Breast epithelium (tissue), 4 donors: ENCODE results near the gene ALK. TPM values are rescaled to one million over a fixed set of nuclear protein-coding genes. Genes with fewer than 3 reads are reported as not detected.

Experiments
- DNase-seq, 2 donors: peaks; one replicate each; pipeline ENCODE4 v3.0.0-alpha.2; 2019; ENCODE audit warnings: low spot score in 2 of 2
- H3K27ac ChIP-seq, 2 donors: fragments of 200-600 bp; sonication (generic) in 1 of 2; one replicate each; pipeline ENCODE4 v1.5.1; 2016 to 2019; ENCODE audit warnings: mild to moderate bottlenecking in 1 of 2
- H3K27me3 ChIP-seq, 2 donors: fragments of 200-600 bp; sonication (generic) in 1 of 2; one replicate each; pipeline versions ENCODE4 v1.5.1 to v1.6.0; 2017 to 2019; ENCODE audit warnings: control low read depth in 1 of 2, mild to moderate bottlenecking in 1 of 2
- H3K36me3 ChIP-seq: fragments of 200-600 bp; one replicate; pipeline ENCODE4 v1.5.1; 2019
- H3K4me1 ChIP-seq, 2 donors: fragments of 200-600 bp; sonication (generic); one replicate each; pipeline ENCODE4 v1.5.1; 2016 to 2019; ENCODE audit warnings: control low read depth in 1 of 2
- H3K4me3 ChIP-seq, 3 donors: fragments of 200-600 bp; sonication (generic); 1 replicate in 2 of 3; 2 replicates in 1 of 3; pipeline ENCODE4 v1.5.1; 2016 to 2019; ENCODE audit warnings: mild to moderate bottlenecking in 3 of 3, moderate library complexity in 2 of 3
- H3K9me3 ChIP-seq, 2 donors: fragments of 200-600 bp; sonication (generic) in 1 of 2; one replicate each; pipeline ENCODE4 v1.5.1; 2016 to 2019; ENCODE audit warnings: control low read depth in 1 of 2
- CTCF ChIP-seq, 3 donors: fragments of 450-650 bp; IDR thresholded peaks; one replicate each; pipeline ENCODE4 v1.5.1; 2016 to 2017; ENCODE audit warnings: antibody characterized with exemption in 3 of 3, mild to moderate bottlenecking in 3 of 3, moderate library complexity in 3 of 3
- POLR2A ChIP-seq: fragments of 450-650 bp; IDR thresholded peaks from one replicate; pipeline ENCODE4 v1.6.1; 2016; ENCODE audit warnings: antibody characterized with exemption, mild to moderate bottlenecking, moderate library complexity
- POLR2AphosphoS5 ChIP-seq, 3 donors: sonication (generic); formaldehyde crosslinking; IDR thresholded peaks; one replicate each; pipeline ENCODE4 v1.6.1; 2017; ENCODE audit warnings: antibody characterized with exemption in 3 of 3
- intact Hi-C: fragments of 100-400 bp; cut with DNase I; formaldehyde crosslinking; loops from one replicate; pipeline ENCODE4 v1.15.1; 2023; ENCODE audit warnings: low total_unique reads
- total RNA-seq, 3 donors: library from RNA; depleted of rRNA; stranded (reverse); fragments of >200 nt; gene quantifications; one replicate each; pipeline ENCODE4 v1.1.0, GENCODE V29; 2016

The ALK gene
- total RNA-seq, 3 donors from 2014 or later: 0.33 to 5.6 (median 0.64) TPM

- H3K4me3 ChIP-seq: no peak overlapping the region
- no peaks in the 10 kb centered on the region for H3K4me1 ChIP-seq
- no peaks in the 10 kb centered on the region for H3K27me3 ChIP-seq
- DNase-seq: no peak
- no peaks in the 10 kb centered on the region for H3K36me3 ChIP-seq
- TF ChIP-seq POLR2AphosphoS5 (IDR thresholded peaks at IDR 0.05) (no peak), POLR2A (no peak), CTCF (IDR thresholded peaks at IDR 0.05) (no peak)
- no peak overlapping the region for H3K27ac ChIP-seq
- H3K9me3 ChIP-seq: no peaks in the 10 kb centered on the region
- intact Hi-C loops: no loop called here
Measured at GRCh38 chr2:29726976-29727375, 194.4 kb downstream of the ALK start.

- H3K4me3 ChIP-seq: no peak overlapping the region
- no peak for TF ChIP-seq POLR2A
- no peak for TF ChIP-seq POLR2AphosphoS5 (IDR thresholded peaks at IDR 0.05)
- no peak for TF ChIP-seq CTCF (IDR thresholded peaks at IDR 0.05)
- no peaks in the 10 kb centered on the region for H3K4me1 ChIP-seq
- no peaks in the 10 kb centered on the region for H3K9me3 ChIP-seq
- no peaks in the 10 kb centered on the region for H3K36me3 ChIP-seq
- H3K27me3 ChIP-seq: no peaks in the 10 kb centered on the region
- H3K27ac ChIP-seq: no peak overlapping the region
- intact Hi-C loops: no loop called here
- no peak for DNase-seq
Measured at GRCh38 chr2:29725610-29726009, 195.8 kb downstream of the ALK start.

- Histone ChIP-seq H3K9me3 (no peaks in the 10 kb centered on the region), H3K27ac (no peak overlapping the region), H3K27me3 (no peaks in the 10 kb centered on the region), H3K4me3 (no peak overlapping the region), H3K4me1 (no peaks in the 10 kb centered on the region), H3K36me3 (no peaks in the 10 kb centered on the region)
- intact Hi-C loops: no loop called here
- DNase-seq: no peak
- no peak for TF ChIP-seq POLR2A
- no peak for TF ChIP-seq POLR2AphosphoS5 (IDR thresholded peaks at IDR 0.05)
- no peak for TF ChIP-seq CTCF (IDR thresholded peaks at IDR 0.05)
Measured at GRCh38 chr2:29724282-29724681, 197.1 kb downstream of the ALK start.

- DNase-seq: no peak
- no peaks in the 10 kb centered on the region for H3K9me3 ChIP-seq
- H3K36me3 ChIP-seq: no peaks in the 10 kb centered on the region
- no peaks in the 10 kb centered on the region for H3K27me3 ChIP-seq
- no peak overlapping the region for H3K27ac ChIP-seq
- H3K4me1 ChIP-seq: no peaks in the 10 kb centered on the region
- intact Hi-C loops: no loop called here
- H3K4me3 ChIP-seq: no peak overlapping the region
- TF ChIP-seq POLR2A: no peak
Measured at GRCh38 chr2:29723255-29724001, 198.0 kb downstream of the ALK start.

GRCh38 chr2:29719639-29720038, 201.7 kb downstream of the ALK start:
- no peak overlapping the region for H3K27ac ChIP-seq
- TF ChIP-seq POLR2AphosphoS5 (IDR thresholded peaks at IDR 0.05) (no peak), POLR2A (no peak), CTCF (IDR thresholded peaks at IDR 0.05) (no peak)
- intact Hi-C loops: no loop called here
- H3K27me3 ChIP-seq: no peaks in the 10 kb centered on the region
- H3K36me3 ChIP-seq: no peaks in the 10 kb centered on the region
- no peak for DNase-seq
- H3K4me1 ChIP-seq: no peaks in the 10 kb centered on the region
- H3K4me3 ChIP-seq: no peak overlapping the region
- H3K9me3 ChIP-seq: no peaks in the 10 kb centered on the region
